RWPE1 (cell line): Measurements from ENCODE around the gene THAP10.

ENCODE experiments used
- CTCF ChIA-PET: fragments of 350-600 bp; sonication (Branson Sonifier 250); formaldehyde crosslinking; extraction: SDS; loops from one replicate; lab custom pipeline; 2021; lab: Yijun Ruan, JAX
- POLR2A ChIA-PET: fragments of 400-600 bp; formaldehyde crosslinking; extraction: SDS; loops from one replicate; lab custom pipeline; 2020; ENCODE audit warnings: antibody characterized with exemption; ENCODE audit not compliant: low non-redundant PET; lab: Yijun Ruan, JAX
- DNase-seq: peaks from one replicate; pipeline ENCODE4 v3.0.0; 2012; ENCODE audit warnings: low spot score
- H3K27ac ChIP-seq: fragments of 450-650 bp; 2 replicates; pipeline ENCODE4 v1.5.1; 2017
- CTCF ChIP-seq: fragments of 450-650 bp; conservative IDR thresholded peaks from 2 replicates; pipeline ENCODE4 v1.5.1; 2017; ENCODE audit warnings: low read depth, mild to moderate bottlenecking

Gene THAP10

GRCh38 chr15:70870051-70870450 is 22.2 kb downstream of the THAP10 start:
- DNase-seq, result no peak

GRCh38 chr15:70869346-70869745 is 22.9 kb downstream of the THAP10 start:
- no peak for TF ChIP-seq CTCF
- DNase-seq, result no peak
- ChIA-PET CTCF (interaction anchor here (0.6 to 1.1 kb wide), 4 partner anchors 15 to 1189 kb away, joined by 3 to 4 read pairs (median 4); partner anchors contain the start of gene LARP6), POLR2A (no interaction called here)
- no peak overlapping the region for H3K27ac ChIP-seq

More at GRCh38 chr15:70870051-70870450, 22.2 kb downstream of the THAP10 start:
- H3K27ac ChIP-seq, result no peak overlapping the region
- CTCF ChIA-PET, result interaction anchor here (0.6 to 1.1 kb wide), 4 partner anchors 13 to 1188 kb away, joined by 3 to 5 read pairs (median 4); partner anchors contain the start of gene LARP6
- TF ChIP-seq CTCF, result no peak
- POLR2A ChIA-PET, result no interaction called here

- TF ChIP-seq CTCF, result no peak
- ChIA-PET CTCF (interaction anchor here (1.0 kb wide), 1 partner anchor 43 kb away, joined by 8 read pairs; no protein-coding TSS in a partner anchor), POLR2A (no interaction called here)
These were observed 24.2 kb downstream of the THAP10 start for GRCh38 chr15:70867911-70868467.

DNA sequence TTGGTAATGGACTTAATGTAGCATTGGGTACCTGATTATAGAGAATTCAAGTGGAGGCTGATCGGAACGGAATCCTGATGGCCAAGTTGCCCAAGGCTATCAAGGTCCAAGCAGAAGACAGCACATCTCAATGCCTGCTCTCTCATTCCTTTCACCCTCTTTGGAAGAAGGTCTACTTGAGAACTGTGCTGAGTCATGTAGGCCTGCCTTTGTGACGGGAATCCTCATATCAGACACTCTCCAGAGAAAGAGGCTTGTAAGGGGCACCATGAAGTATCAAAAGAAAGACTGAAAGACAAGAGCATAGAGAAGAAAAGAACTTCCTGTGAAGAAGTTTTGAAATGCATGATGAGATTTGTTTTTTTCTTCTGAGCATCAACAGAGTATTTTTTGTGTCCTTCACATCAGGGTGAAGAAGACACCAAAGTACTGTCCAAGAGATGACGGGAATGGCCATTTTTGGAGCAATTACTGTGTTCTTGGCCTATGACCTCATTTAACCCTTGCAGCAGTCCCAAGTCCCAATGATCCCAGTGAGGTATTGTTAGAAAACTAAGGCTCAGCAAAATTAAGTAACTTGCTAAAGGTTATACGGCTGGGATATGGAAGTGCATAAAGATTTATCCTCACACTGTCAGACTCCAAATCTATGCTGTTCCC is 25.1 kb downstream of the THAP10 start:
- DNase-seq, result no peak
- POLR2A ChIA-PET, result no interaction called here
- CTCF ChIA-PET, result no interaction called here
- H3K27ac ChIP-seq, result no peak overlapping the region
- TF ChIP-seq CTCF, result no peak

More at GRCh38 chr15:70867911-70868467, 24.2 kb downstream of the THAP10 start:
- no peak for DNase-seq
- no peak overlapping the region for H3K27ac ChIP-seq

DNA sequence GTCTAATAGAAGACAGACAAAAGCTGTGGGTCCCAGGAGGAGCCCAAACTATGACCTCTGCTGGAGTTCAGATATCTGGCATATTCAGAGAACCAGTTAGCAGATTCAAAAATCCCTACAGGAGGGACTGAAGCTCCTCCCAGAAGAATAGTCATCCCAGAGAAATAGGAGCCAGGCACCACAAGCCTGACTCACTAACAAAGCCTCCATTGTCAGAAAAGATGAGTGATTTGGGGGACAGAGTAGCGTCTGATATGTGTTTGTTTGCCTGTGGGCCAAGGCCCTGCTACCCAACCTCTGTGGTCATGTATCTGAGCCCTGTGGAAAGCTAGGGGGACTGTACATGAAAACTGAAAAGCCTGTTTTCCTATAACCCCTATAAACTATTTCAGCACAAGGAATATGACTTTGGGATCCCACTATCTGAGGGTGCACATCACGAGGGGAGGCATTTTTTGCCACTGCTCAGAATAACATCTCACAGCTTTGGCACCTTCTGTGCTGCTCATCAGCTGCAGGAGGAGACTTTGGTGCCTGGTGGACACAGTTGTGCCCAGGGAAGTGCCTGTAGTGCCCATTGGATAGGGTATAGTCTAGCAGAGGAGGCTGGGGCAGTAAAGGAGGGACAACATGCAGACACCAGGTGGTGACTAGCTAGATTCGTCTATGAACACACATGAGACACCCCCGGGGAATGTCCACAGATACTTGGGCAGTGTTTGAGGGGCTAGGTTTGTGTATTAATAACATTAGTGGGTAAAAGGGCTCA is 28.6 kb downstream of the THAP10 start:
- peak overlapping the region; percentile 45 for H3K27ac ChIP-seq
- no peak for TF ChIP-seq CTCF
- peak; percentile 88 for DNase-seq
- ChIA-PET POLR2A (no interaction called here), CTCF (interaction anchor here (0.6 to 1.1 kb wide), 4 partner anchors 22 to 788 kb away, joined by 3 to 10 read pairs (median 6); no protein-coding TSS in a partner anchor)

- ChIA-PET CTCF (interaction anchor here (0.6 kb wide), 2 partner anchors 15 to 1296 kb away, joined by 3 to 6 read pairs; no protein-coding TSS in a partner anchor), POLR2A (no interaction called here)
- H3K27ac ChIP-seq, result no peak overlapping the region
- no peak for DNase-seq
- TF ChIP-seq CTCF, result no peak
These were observed 32.2 kb downstream of the THAP10 start for GRCh38 chr15:70859998-70860397.
